ENCODE measurements around the gene TRIO. TPM values are rescaled to one million over a fixed set of nuclear protein-coding genes. Genes with fewer than 3 reads are reported as not detected.

Gene TRIO
- total RNA-seq, 1 donor: 211 TPM

DNA sequence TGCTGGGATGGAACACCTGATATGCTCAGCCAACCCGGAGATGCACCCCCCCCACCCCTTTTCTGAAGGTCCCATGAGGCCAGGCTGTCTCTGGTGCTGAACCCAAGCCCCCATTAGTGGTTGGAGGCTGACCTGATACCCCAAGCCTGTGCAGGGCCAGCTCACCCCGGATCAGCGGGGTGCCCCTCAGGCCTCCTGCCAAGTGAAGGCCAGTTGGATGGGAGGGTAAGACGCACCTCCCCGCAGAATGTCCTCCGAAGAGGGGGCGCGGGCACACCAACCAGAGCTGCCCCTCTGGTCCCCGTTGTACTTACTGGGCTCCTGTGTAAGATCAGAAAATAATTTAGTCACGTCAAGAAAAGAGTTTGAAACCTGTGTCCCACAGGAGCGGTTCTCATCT, 361.7 kb downstream of the TRIO start:
- no peak overlapping the region for H3K4me3 ChIP-seq (ENCODE audit: low read depth, low read length)
- TF ChIP-seq, protein P1, sequence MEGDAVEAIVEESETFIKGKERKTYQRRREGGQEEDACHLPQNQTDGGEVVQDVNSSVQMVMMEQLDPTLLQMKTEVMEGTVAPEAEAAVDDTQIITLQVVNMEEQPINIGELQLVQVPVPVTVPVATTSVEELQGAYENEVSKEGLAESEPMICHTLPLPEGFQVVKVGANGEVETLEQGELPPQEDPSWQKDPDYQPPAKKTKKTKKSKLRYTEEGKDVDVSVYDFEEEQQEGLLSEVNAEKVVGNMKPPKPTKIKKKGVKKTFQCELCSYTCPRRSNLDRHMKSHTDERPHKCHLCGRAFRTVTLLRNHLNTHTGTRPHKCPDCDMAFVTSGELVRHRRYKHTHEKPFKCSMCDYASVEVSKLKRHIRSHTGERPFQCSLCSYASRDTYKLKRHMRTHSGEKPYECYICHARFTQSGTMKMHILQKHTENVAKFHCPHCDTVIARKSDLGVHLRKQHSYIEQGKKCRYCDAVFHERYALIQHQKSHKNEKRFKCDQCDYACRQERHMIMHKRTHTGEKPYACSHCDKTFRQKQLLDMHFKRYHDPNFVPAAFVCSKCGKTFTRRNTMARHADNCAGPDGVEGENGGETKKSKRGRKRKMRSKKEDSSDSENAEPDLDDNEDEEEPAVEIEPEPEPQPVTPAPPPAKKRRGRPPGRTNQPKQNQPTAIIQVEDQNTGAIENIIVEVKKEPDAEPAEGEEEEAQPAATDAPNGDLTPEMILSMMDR (IDR thresholded peaks at IDR 0.05; ENCODE audit: insufficient read depth, low read length): no peak
- DNase-seq (ENCODE audit: low read depth): no peak

DNA sequence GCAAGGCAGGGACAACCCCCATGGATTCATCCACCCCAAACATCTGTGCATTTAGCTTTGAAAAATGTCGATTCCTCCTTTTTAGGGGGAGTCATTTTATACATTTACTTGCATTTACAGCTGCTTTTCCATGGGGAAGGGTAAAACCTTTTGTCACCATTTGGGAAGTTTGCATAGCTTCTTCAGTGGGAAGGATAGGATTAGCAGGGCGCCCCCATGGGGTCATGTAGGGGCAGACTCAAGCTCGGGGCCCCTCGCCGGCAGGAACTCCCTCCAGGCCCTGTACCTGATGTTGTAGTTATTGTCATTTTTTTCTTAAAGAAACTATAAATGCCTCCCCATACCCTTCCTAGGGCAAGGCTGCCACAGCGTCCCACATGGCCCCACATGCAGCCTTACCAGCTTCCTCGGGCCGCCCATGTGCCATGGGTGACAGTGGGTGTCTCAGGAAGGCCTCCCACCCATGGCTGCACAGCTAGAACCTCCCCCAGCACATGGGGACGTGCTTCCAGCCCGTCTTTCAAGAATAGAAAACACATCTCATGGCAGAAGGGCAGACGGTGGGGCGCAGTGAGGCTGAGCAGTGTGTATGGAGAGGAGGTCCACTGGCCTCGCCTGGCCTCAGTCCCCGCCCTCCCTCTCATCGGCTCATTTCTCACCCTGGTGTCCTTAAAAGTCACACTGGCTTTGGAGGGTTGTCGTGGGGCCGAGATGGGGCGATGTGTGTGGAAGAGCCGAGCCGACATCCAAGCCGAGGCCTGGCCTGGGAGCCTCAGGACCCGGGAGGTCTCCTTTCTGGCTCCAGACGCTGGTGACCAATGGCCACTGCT, 362.4 kb downstream of the TRIO start:
- DNase-seq (ENCODE audit: low read depth): no peak
- H3K4me3 ChIP-seq (ENCODE audit: low read depth, low read length): no peak overlapping the region
- TF ChIP-seq, protein P1 (IDR thresholded peaks at IDR 0.05; ENCODE audit: insufficient read depth, low read length): peak; percentile 20

DNA sequence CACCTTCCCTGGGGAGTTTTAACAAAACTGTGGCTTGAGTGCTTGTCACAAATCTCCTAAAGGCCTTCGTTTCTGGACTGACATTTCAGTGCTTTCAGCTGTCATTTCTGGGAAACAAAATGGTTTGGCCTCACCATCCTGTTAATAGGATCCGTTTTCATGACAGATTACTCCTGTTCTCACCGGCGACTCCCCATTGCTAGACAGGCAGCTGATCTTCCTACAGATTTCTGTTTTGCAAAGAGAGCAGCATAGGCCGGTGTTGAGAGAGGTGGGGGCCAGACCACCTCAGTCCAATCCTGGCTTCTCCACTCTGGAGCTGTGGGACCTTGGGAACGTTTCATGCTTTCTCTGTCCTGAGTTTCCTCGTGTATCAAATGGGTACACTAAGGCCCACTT, 363.0 kb downstream of the TRIO start:
- TF ChIP-seq, protein P1 (IDR thresholded peaks at IDR 0.05; ENCODE audit: insufficient read depth, low read length): no peak
- no peak for DNase-seq (ENCODE audit: low read depth)
- no peak overlapping the region for H3K4me3 ChIP-seq (ENCODE audit: low read depth, low read length)

DNA sequence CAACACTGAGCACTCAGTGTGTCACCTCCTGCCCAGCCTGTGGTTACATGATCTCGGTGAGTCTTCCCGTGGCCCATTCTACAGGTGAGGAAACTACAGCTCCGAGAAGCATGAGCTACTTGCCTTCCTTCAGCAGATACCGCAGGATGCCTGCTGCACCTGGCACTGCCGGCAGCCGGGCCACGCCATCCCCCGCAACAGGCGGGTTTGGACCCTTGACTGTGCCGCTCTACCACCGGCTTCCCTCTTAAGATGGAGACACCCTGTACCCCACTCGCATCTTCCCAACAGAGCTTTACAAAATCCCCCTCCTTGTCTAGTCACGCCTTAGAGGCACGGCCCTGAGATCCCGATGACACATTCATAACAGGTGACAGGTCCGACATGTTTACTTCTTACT, 363.5 kb downstream of the TRIO start:
- H3K4me3 ChIP-seq (ENCODE audit: low read depth, low read length): no peak overlapping the region
- TF ChIP-seq, protein P1 (IDR thresholded peaks at IDR 0.05; ENCODE audit: insufficient read depth, low read length): no peak
- DNase-seq (ENCODE audit: low read depth): no peak

DNA sequence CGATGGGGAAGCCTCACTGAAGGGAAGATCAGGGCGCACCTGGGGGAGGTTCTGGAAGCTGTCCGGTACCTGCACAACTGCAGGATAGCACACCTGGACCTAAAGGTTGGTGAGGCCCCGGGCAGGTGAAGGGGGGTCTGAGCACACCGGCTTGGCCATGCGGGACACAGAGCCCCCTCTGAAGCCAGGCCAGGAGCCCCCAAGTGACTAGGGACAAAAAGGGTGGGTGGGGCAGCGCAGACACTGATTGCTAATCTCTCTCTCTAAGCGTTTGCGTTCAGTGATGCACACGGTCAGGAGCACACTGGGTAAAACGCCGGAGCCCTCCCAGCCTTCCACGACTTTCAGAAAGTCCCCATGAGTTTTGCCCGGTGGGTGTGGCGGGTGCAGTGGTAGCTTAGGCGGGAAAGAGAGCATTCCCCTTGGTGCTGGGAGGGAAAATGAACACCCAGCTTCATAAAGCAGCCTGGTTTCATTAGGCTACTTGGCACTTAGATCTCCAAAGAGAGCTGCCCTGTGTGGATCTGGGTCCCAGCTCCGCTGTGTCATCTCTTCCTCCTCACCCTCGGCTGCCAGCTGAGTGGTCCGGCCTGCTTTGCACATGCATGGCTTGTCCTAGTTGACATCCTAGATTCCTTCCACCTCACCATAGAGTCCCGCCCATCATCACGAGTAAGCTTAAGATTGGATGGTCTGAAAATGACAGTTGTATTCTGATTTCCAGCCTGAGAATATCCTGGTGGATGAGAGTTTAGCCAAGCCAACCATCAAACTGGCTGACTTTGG, 364.2 kb downstream of the TRIO start:
- no peak for DNase-seq (ENCODE audit: low read depth)
- TF ChIP-seq, protein P1 (IDR thresholded peaks at IDR 0.05; ENCODE audit: insufficient read depth, low read length): no peak
- no peak overlapping the region for H3K4me3 ChIP-seq (ENCODE audit: low read depth, low read length)

DNA sequence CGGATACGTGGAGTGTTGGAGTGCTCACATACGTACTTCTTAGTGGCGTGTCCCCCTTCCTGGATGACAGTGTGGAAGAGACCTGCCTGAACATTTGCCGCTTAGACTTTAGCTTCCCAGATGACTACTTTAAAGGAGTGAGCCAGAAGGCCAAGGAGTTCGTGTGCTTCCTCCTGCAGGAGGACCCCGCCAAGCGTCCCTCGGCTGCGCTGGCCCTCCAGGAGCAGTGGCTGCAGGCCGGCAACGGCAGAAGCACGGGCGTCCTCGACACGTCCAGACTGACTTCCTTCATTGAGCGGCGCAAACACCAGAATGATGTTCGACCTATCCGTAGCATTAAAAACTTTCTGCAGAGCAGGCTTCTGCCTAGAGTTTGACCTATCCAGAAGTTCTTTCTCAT, 364.9 kb downstream of the TRIO start:
- DNase-seq (ENCODE audit: low read depth): no peak
- TF ChIP-seq, protein P1 (IDR thresholded peaks at IDR 0.05; ENCODE audit: insufficient read depth, low read length): no peak

More for the DNA sequence above, 364.9 kb downstream of the TRIO start:
- no peak overlapping the region for H3K4me3 ChIP-seq (ENCODE audit: low read depth, low read length)
